Sigmoid colon (tissue), 7 donors: ENCODE results near the gene DPP6. TPM values are rescaled to one million over a fixed set of nuclear protein-coding genes. Genes with fewer than 3 reads are reported as not detected.

Experiments
- DNase-seq: peaks from one replicate; pipeline ENCODE4 v3.0.0-alpha.2; 2019
- H3K27ac ChIP-seq, 4 donors: fragments of 200-600 bp; sonication (generic); one replicate each; pipeline ENCODE4 v1.5.1; 2016 to 2019; ENCODE audit warnings: mild to moderate bottlenecking in 1 of 4
- H3K27me3 ChIP-seq, 3 donors: fragments of 200-600 bp; sonication (generic); one replicate each; pipeline ENCODE4 v1.5.1; 2019; ENCODE audit warnings: mild to moderate bottlenecking in 1 of 3
- H3K36me3 ChIP-seq, 4 donors: fragments of 200-600 bp; sonication (generic); one replicate each; pipeline ENCODE4 v1.5.1; 2016 to 2019
- H3K4me1 ChIP-seq, 4 donors: fragments of 200-600 bp; sonication (generic); one replicate each; pipeline ENCODE4 v1.5.1; 2017 to 2019
- H3K4me3 ChIP-seq, 4 donors: fragments of 200-600 bp; sonication (generic); one replicate each; pipeline ENCODE4 v1.5.1; 2017 to 2019; ENCODE audit warnings: mild to moderate bottlenecking in 2 of 4, moderate library complexity in 1 of 4
- H3K9me3 ChIP-seq, 4 donors: fragments of 200-600 bp in 3 of 4; sonication (generic) in 3 of 4; one replicate each; pipeline versions ENCODE4 v1.5.1 to v1.6.1; 2013 to 2019
- CTCF ChIP-seq, 4 experiments: fragments of 450-650 bp in 3 of 4; fragments of 200-600 bp in 1 of 4; IDR thresholded peaks; one replicate each; pipeline ENCODE4 v1.5.1; 2016 to 2019; ENCODE audit warnings: antibody characterized with exemption in 4 of 4, mild to moderate bottlenecking in 3 of 4, moderate library complexity in 2 of 4
- EP300 ChIP-seq, 4 donors: sonication (generic); formaldehyde crosslinking; IDR thresholded peaks; one replicate each; pipeline ENCODE4 v1.6.1; 2017; ENCODE audit warnings: antibody characterized with exemption in 4 of 4
- POLR2A ChIP-seq, 2 donors: fragments of 450-650 bp; IDR thresholded peaks; one replicate each; pipeline ENCODE4 v1.6.1; 2016; ENCODE audit warnings: antibody characterized with exemption in 2 of 2, mild to moderate bottlenecking in 2 of 2, moderate library complexity in 2 of 2
- POLR2AphosphoS5 ChIP-seq, 4 donors: sonication (generic); formaldehyde crosslinking; IDR thresholded peaks; one replicate each; pipeline ENCODE4 v1.6.1; 2017; ENCODE audit warnings: antibody characterized with exemption in 4 of 4
- WGBS, 2 donors: extraction: QIAGEN DNeasy Blood & Tissue Kit; methylation state at CpG; one replicate each; pipeline ENCODE4 v1.1.7; 2013; 5-methylcytosine and 5-hydroxymethylcytosine counted together
- intact Hi-C: fragments of 100-400 bp; cut with DNase I; formaldehyde crosslinking; loops from one replicate; pipeline ENCODE4 v1.15.1; 2023
- polyA plus RNA-seq, 3 donors: library from polyadenylated mRNA; stranded (reverse); fragments of 200-250 nt; gene quantifications; one replicate each; pipeline ENCODE4 v1.2.3, GENCODE V29; 2013
- total RNA-seq, 4 donors: library from RNA; depleted of rRNA; stranded (reverse); fragments of >200 nt; gene quantifications; one replicate each; pipeline ENCODE4 v1.1.0, GENCODE V29; 2016
- donor health status: healthy with polysubstance abuse.
- donor health status: Bipolar disorder and iron deficiency.
- donor health status: healthy.

Gene DPP6
- total and polyA plus RNA-seq, 7 donors: 1.2 to 53.2 (median 41.0) TPM; not detected in 1

GRCh38 chr7:154469652-154470051 is 417.5 kb downstream of the DPP6 start:
- TF ChIP-seq EP300 (IDR thresholded peaks at IDR 0.05) (no peak), CTCF (IDR thresholded peaks at IDR 0.05) (no peak), POLR2A (IDR thresholded peaks at IDR 0.05) (no peak), POLR2AphosphoS5 (IDR thresholded peaks at IDR 0.05) (no peak)
- no peak for DNase-seq
- 82 to 83% methylated on average over 5 of the region's 5 CpGs for WGBS, 2 donors
- H3K36me3 ChIP-seq: no peaks in the 10 kb centered on the region
- no peak overlapping the region for H3K27ac ChIP-seq
- H3K9me3 ChIP-seq: peaks cover 0 to 3% (median 0%) of the 10 kb centered on the region in 4 donors
- intact Hi-C loops: no loop called here
- H3K4me1 ChIP-seq: peaks cover 0 to 8% (median 2%) of the 10 kb centered on the region in 4 donors
- H3K4me3 ChIP-seq: no peak overlapping the region
- H3K27me3 ChIP-seq: no peaks in the 10 kb centered on the region

GRCh38 chr7:154472343-154472742 is 420.1 kb downstream of the DPP6 start:
- TF ChIP-seq POLR2AphosphoS5 (IDR thresholded peaks at IDR 0.05) (no peak), POLR2A (IDR thresholded peaks at IDR 0.05) (no peak), EP300 (IDR thresholded peaks at IDR 0.05) (no peak), CTCF (IDR thresholded peaks at IDR 0.05) (no peak)
- no peaks in the 10 kb centered on the region for H3K9me3 ChIP-seq
- peaks cover 0 to 15% (median 0%) of the 10 kb centered on the region in 4 donors for H3K36me3 ChIP-seq
- no peak for DNase-seq
- no peak overlapping the region for H3K4me3 ChIP-seq
- H3K27ac ChIP-seq: no peak overlapping the region
- peaks cover 0 to 8% (median 2%) of the 10 kb centered on the region in 4 donors for H3K4me1 ChIP-seq
- intact Hi-C loops: no loop called here
- H3K27me3 ChIP-seq: no peaks in the 10 kb centered on the region
- 39 to 50% methylated on average over 2 of the region's 2 CpGs for WGBS, 2 donors

GRCh38 chr7:154473360-154473759 is 421.2 kb downstream of the DPP6 start:
- Histone ChIP-seq H3K27ac (no peak overlapping the region), H3K36me3 (peaks cover 0 to 15% (median 0%) of the 10 kb centered on the region in 4 donors), H3K4me1 (peaks cover 0 to 8% (median 2%) of the 10 kb centered on the region in 4 donors), H3K9me3 (no peaks in the 10 kb centered on the region), H3K27me3 (no peaks in the 10 kb centered on the region), H3K4me3 (no peak overlapping the region)
- TF ChIP-seq POLR2A (IDR thresholded peaks at IDR 0.05): no peak
- TF ChIP-seq POLR2AphosphoS5 (IDR thresholded peaks at IDR 0.05): no peak
- no peak for TF ChIP-seq CTCF (IDR thresholded peaks at IDR 0.05)
- TF ChIP-seq EP300 (IDR thresholded peaks at IDR 0.05): no peak
- no peak for DNase-seq
- 88 to 90% methylated on average over 3 of the region's 3 CpGs for WGBS, 2 donors
- intact Hi-C loops: no loop called here

GRCh38 chr7:154474903-154475520 is 422.8 kb downstream of the DPP6 start:
- WGBS, 2 donors: 57 to 61% methylated on average over 10 of the region's 10 CpGs
- peaks cover 0 to 8% (median 2%) of the 10 kb centered on the region in 4 donors for H3K4me1 ChIP-seq
- DNase-seq: no peak
- TF ChIP-seq POLR2AphosphoS5 (IDR thresholded peaks at IDR 0.05) (no peak), POLR2A (IDR thresholded peaks at IDR 0.05) (no peak), EP300 (IDR thresholded peaks at IDR 0.05) (no peak), CTCF (IDR thresholded peaks at IDR 0.05) (no peak)
- no peak overlapping the region for H3K4me3 ChIP-seq
- no peaks in the 10 kb centered on the region for H3K27me3 ChIP-seq
- no peaks in the 10 kb centered on the region for H3K9me3 ChIP-seq
- H3K27ac ChIP-seq: no peak overlapping the region
- intact Hi-C loops: no loop called here
- peaks cover 0 to 15% (median 0%) of the 10 kb centered on the region in 4 donors for H3K36me3 ChIP-seq
